Colon (tissue), 2 donors: ENCODE measurements around the gene RNF34.

Experiments
- FAIRE-seq: peaks from 2 replicates; lab custom pipeline; 2012; peaks lifted over from hg19 to GRCh38; lab: Jason Lieb, UNC
- donor health status: control.
- donor health status: control.

The RNF34 gene

DNA sequence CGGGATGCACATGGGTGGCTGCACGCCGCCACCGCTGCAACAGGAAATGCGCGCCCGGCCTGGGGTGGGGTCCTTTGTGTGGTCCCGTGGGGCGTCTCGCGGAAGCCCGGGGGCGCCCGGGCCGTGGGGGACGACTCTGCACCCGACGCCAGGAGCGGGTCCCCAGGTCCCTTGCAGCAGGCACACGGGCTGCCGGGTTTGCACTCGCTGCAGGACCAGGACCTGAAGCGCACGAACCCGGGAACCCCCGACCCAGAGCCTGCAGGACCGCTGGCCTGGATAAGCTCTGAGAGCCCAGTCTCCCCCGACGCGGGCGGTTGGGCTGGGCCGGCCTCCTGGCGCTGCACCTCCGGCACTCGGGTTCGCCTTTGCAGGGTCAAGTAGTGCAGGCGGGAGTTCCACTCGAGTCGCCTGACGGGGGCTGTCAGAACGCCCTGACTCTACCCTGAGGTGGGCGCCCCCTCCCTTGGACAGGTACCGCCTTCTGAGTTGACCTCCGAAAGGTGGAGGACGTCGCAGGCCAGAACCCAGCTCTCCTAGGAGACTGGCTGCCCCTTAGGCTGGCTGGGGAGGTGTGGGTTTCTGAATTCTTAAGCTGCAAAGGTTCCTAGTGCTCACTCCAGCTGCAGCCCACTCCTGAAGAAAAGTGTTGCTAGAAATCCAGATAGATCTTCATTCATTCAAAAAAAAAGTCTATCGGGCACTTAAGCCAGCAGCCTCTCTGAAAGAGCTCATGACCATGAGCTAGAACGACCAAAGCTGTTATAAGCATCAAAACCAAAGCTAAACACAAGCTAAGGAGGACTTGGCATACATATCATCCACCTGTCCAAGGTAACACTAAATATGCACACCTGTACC is 68.0 kb downstream of the RNF34 start:
- no peak for FAIRE-seq

DNA sequence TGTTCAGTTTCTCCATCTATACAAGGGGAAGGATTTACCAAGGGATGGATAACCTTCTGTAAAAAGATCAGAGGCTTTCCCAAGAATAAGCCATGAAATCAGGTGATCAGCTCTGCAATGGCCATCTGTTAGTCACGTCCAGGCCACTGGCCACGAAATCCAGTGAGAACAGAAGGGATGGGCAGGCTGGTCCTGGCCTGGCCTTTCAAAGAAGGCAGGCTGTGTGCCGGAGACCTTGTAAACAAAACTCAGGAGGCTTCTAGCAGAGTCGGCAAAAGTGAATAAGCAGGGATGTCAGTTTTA is 68.5 kb downstream of the RNF34 start:
- FAIRE-seq: no peak

DNA sequence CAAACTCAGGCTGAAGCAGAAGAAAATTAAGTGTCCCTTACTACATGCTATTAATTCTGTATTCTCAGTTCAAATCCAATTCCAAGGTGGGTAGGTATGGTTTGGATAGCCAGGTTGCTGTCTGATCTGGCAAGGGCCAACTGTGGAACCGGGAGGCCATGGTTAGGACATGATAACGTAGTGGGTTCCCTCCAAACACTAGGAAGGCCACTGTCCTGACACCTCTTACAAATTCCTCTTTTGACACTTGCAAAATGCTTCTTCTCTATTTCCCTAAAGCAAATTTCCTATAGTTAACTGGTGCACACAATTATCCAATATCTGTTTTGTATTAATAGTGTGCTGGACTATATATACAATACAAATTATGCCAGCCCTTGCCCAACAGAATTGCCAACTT is 70.8 kb downstream of the RNF34 start:
- FAIRE-seq: no peak

GRCh38 chr12:121472150-121472905 is 72.4 kb downstream of the RNF34 start:
- no peak for FAIRE-seq
